Stimulated activated CD4-positive, alpha-beta T cell treated with anti-CD3 and anti-CD28 coated beads, Interleukin-1b, Interleukin-23, amount 100 ng/mL, for 48 hours (primary cell): ENCODE measurements around the gene CAB39.

ENCODE experiments used
- DNase-seq: peaks from one replicate; pipeline ENCODE4 v3.0.0-alpha.2; 2020

The CAB39 gene

DNA sequence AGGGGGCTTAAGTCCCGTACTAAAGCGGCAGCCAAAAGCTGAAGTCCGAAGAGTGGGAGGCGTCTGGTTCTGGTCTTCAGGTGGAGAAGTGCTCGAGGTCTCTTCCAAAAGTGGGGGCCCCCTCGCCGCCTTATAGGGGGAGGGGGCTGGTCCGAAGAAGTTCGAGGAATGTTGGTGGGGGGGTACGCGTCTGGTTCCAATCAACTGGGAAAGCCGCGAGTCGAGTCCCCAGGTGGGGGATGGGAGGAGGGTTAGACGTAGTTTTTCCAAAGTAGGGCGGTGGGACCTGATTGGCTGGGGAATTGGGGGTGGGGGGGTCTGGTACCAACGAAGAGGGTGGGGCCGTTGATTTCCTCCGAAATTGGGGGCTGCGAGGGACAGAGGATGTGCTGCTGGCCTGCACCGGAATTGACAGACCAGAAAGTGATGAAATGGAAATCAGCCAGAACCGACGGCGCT, 152.7 kb downstream of the CAB39 start:
- DNase-seq, result no peak

DNA sequence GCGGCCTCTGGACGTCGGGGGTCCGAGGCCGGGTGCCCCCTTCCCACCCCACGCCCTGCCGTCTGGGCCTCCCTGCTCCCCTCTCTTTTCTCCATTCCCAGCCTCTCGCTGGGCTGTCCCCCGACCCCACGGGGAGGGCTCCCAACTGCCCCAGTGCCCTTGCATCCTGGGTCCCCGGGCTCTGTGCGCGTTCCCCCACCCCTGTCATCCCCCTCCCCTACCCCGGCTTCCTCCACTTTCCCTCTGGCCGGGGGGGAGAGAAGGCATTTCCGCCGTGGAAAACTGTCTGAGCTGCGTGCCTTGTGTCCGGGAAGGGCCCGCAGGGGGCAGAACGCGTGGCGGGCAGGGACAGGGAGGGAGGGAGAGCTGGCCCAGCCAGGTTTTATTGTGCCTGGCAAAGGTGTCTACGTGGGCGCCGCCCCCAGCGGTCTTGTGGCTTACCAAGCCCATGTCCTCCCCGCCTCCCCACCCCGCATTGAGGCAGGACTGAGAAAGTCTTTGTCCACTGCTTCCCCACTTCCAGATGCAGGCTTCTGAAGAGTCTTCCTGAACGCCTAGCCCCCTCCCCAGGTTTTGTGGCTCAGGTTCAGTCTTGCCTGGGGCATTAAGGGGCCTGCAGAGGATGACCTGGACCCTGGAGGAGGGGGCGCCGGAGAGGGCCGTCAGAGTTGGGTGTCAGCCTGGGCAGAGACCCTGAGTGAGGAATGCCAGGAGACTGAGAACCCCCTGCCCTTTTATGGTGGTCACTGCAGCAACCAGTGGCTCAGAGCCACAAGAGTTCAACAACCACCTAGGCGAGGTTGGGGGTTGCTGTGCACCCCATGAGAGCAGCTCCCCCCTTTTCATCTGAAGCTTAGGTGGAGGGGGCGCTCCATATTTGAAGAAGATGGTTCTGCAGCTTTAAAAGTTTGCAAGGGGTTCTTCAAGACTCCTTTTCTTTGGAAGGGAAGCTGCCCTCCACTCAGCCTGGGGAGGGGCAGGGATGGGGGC, 153.4 kb downstream of the CAB39 start:
- DNase-seq, result no peak

DNA sequence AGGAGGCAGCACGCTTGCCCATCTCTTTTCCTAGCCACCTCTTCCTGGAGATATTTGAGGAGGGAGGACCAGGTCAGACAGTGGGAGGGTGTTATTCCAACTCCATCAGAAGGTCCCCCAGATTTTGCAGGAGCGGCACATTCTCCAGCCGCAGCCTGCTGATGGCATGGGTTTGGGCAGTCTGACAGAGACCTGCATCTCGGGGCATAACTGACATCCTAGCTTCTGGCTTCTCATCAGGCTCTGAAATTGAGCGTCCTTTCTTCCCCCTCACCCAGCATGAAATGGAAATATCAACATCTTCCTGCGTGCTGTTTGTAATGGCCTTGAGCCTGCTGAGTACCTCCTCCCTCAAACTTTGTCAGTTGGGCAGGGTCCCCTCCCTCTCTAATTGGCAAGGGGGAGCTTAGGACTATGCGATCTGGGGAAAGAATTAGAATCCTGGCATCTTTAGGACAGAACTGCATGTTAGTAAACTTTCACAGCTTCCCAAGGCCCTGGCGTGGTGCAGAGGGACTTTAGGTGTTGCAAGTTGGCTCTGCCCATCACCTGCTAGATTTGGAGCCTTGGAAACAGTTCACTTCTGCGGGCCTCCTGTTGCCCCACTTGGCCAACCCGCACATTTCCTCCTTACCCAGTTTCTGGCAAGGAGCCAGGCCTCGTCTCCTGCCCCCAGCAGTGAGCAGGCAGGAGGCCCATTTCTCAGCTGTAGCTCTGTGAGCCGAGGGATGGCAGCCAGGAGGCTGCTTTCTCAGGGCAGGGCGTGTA, 154.3 kb downstream of the CAB39 start:
- DNase-seq, result no peak

DNA sequence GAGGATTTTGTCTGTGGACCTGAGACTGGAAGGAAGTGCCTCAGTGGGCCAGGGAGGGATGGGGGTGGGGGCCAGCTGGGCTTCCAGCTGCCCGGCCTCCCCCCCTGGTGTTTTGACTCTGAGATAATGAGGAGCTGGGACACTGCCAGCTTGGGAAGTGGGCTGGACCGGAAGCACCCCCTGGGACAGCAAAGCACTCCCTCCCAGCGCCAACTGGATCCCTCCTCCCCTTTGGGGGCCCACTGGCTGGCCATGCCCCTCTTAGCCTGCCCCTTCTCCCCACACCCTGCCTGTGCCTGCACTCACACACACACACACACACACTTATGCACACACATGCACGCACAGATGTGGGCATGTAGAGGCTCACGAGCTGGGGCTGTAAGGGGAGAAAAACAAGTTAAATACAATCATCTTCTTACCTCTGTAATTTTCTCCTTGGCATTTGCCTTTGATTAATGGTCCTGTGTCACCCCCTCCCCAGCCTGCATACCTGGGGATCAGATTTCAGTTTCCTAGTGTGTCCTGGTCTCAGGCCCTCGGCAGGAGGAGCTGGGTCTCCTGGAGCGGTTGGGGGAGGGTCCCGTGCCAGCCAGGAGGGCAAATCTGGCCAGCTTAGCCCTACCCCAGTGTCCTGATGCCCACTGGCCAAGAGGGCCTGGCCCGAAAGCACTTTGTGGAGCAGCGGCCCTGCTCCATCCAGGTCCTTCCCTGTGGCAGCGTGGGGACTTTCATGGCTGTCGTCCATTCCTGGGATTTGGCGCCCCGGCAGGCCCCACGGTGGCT, 155.7 kb downstream of the CAB39 start:
- DNase-seq, result no peak

DNA sequence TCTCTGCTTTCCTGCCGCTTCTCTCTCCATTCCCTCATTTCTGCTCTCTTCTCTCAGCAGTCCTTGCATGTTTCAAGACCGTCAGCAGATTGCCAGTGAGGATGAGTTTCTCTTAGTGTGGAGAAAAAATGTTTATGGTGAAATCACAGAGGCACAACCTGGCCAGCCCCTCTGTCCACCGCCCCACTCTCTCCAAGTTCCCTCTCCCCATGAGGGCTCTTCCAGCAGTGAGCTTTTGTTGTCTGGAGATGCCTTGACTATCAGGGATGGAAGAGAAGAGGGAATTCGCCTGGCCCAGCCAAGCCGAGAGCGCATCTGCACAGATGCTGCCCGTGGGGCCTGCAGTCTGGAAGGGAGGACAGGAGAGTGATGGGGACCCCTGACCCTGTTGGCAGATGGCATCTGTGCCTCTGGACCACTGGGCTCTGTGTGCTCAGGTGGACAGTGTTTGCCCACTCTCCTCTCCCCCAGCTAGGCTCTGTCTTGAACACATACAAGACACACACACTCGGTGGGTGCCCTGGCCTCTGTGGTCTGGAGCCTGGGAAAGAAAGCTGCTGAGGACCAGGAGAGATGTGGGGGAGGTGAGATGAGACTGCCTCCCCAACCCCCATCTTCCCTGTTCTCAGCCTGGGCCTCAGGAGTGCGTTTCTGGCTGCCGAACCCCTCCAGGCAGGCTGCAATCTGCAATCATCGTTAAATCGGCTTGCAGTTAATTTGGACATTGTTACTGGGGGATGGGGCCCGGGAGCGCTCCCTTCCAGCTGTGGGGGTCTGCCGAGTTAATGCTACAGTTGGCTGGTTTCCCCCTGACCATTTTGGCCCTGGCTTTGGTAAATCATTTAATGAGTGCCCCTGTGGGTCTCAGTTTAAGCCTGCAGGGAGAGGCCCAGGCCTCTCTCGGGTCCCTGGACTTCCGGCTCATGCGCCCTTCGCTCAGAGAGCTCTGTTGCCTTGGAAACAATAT, 156.6 kb downstream of the CAB39 start:
- no peak for DNase-seq

DNA sequence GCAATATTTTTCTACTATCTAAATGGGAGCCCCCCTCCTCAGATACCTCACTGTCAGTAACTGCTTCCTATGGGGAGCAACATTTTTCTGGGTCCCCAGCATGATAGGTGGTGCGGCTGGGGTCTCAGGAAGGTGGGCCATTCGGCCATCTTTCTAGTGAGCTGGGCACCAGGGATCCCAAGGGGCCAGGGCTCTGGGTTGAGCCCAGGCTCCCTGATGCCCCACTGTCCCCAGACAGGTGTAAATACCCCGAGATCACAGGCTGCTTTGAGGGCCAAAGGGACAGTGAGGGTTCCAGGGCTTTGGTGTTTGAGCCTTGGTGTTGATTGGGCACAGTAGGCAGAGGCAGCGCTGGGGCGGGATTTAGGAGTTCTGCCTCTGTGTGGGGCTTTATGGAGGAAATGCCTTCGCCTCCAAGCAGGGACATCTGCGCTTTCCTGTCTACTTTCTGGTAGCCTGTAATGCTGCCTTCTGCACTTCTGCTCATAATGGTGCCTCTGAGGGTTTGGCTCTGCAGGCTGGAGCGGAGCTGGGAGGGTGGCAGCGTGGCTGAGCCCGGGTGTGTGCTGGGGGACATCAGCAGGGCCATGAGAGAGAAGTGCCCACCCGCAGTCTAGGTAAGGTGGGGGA, 157.4 kb downstream of the CAB39 start:
- DNase-seq, result no peak
